Activated CD4-positive, alpha-beta memory T cell treated with anti-CD3 and anti-CD28 coated beads for 36 hours (primary cell): ENCODE data around the gene GNAQ. TPM values are rescaled to one million over a fixed set of nuclear protein-coding genes. Genes with fewer than 3 reads are reported as not detected.

Experiments used
- CTCF ChIA-PET: fragments of 350-600 bp; sonication (Branson Sonifier 250); formaldehyde crosslinking; loops from one replicate; lab custom pipeline; 2021; ENCODE audit warnings: antibody characterized with exemption, inconsistent platforms; lab: Charles Lee
- POLR2A ChIA-PET: fragments of 350-600 bp; sonication (Branson Sonifier 250); formaldehyde crosslinking; loops from one replicate; lab custom pipeline; 2021; ENCODE audit warnings: antibody characterized with exemption; lab: Charles Lee
- DNase-seq: peaks from one replicate; pipeline ENCODE4 v3.0.0-alpha.2; 2020
- H3K27ac Mint-ChIP-seq: one replicate; pipeline ENCODE4 v1.8.0; 2021; ENCODE audit warnings: mixed read lengths
- H3K27me3 Mint-ChIP-seq: one replicate; pipeline ENCODE4 v1.8.0; 2021; ENCODE audit warnings: mixed read lengths
- H3K36me3 Mint-ChIP-seq: one replicate; pipeline ENCODE4 v1.8.0; 2021; ENCODE audit warnings: mixed read lengths
- H3K4me1 Mint-ChIP-seq: one replicate; pipeline ENCODE4 v1.8.0; 2021; ENCODE audit warnings: low read depth, mixed read lengths
- H3K4me3 Mint-ChIP-seq: one replicate; pipeline ENCODE4 v1.8.0; 2021; ENCODE audit warnings: mild to moderate bottlenecking, mixed read lengths
- H3K9me3 Mint-ChIP-seq: one replicate; pipeline ENCODE4 v1.8.0; 2021; ENCODE audit warnings: mixed read lengths
- intact Hi-C: fragments of 100-400 bp; cut with micrococcal nuclease; formaldehyde crosslinking; loops from one replicate; pipeline ENCODE4 v1.15.1; 2023
- total RNA-seq, 2 experiments: library from RNA; stranded (reverse); gene quantifications; one replicate each; pipeline ENCODE4 v1.2.3, GENCODE V29; 2021

The GNAQ gene
- total RNA-seq, 2 experiments from 2014 or later, result 25.9 to 26.1 TPM

DNA sequence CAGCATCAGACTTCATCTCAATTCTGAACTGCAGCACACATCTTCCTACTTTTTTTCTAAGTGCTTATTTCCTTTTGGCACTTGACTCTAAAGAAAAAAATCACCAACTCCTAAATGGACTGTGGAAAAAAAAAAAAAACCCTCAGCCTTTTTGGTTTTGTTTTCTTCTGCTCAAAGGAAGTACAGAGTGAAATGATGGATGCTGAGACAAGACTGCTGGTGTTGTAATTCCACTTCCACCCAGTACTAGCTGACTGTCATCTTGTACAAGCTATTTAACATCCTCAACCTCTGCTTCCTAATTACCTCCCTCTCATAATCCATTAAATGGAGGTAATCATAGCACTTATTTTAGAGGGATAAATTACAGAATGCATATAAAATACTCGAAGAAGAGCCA, 212.0 kb downstream of the GNAQ start:
- Mint-ChIP-seq H3K9me3 (no peaks in the 10 kb centered on the region), H3K4me1 (peaks cover 34% of the 10 kb centered on the region), H3K36me3 (peaks cover 7% of the 10 kb centered on the region), H3K27me3 (no peaks in the 10 kb centered on the region), H3K4me3 (no peak overlapping the region), H3K27ac (no peak overlapping the region)
- DNase-seq, result no peak
- CTCF ChIA-PET, result interaction anchor here (1.0 to 1.3 kb wide), 3 partner anchors 10 to 363 kb away, joined by 3 to 4 read pairs (median 4); no protein-coding TSS in a partner anchor
- intact Hi-C loops, result loop anchor here (1.0 to 5.0 kb wide), 4 partner anchors 12 to 313 kb away; no protein-coding TSS in a partner anchor
- POLR2A ChIA-PET, result interaction anchor here (0.6 kb wide), 1 partner anchor 197 kb away, joined by 3 read pairs; no protein-coding TSS in a partner anchor

DNA sequence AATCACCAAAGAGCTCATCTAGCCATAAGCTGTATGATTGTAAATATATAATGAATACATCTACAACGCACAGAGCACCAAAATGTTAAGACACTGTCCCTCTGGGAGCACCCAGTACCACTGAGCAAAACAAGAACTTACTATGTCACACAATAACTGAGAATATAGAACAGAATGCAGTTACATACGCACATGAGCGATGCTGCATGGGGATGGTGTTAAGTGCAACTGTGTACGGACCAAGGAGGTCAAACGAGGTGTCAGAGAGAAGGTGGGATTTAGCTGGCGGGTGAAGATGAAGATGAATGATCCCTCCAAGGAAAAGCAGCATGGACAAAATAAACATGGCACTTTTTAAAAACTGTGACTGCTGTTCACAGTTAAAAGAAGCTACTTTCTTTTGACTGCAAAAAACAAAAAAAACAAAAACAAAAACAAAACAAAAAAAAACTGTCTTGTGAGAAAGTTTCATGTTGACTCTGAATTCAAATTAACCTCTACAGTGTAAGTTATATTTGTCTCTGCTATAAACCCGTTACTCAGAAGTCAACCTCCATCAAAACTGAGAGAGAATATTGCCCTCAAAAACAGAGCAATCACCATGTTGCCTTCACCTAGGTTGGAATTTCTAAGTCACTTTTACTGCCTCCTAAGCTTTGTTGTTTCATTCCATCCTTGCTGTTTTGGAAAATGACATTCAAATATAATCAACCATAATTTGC, 213.9 kb downstream of the GNAQ start:
- Mint-ChIP-seq H3K9me3 (no peaks in the 10 kb centered on the region), H3K4me3 (no peak overlapping the region), H3K27ac (peak overlapping the region; percentile 38), H3K27me3 (no peaks in the 10 kb centered on the region), H3K36me3 (peaks cover 8% of the 10 kb centered on the region), H3K4me1 (peaks cover 35% of the 10 kb centered on the region)
- intact Hi-C loops, result loop anchor here (2.0 to 5.0 kb wide), 2 partner anchors 51 to 90 kb away; no protein-coding TSS in a partner anchor
- DNase-seq, result no peak
- CTCF ChIA-PET, result interaction anchor here (0.7 to 1.1 kb wide), 3 partner anchors 19 to 362 kb away, joined by 3 read pairs; no protein-coding TSS in a partner anchor
- POLR2A ChIA-PET, result interaction anchor here (1.3 kb wide), 1 partner anchor 24 kb away, joined by 3 read pairs; no protein-coding TSS in a partner anchor

DNA sequence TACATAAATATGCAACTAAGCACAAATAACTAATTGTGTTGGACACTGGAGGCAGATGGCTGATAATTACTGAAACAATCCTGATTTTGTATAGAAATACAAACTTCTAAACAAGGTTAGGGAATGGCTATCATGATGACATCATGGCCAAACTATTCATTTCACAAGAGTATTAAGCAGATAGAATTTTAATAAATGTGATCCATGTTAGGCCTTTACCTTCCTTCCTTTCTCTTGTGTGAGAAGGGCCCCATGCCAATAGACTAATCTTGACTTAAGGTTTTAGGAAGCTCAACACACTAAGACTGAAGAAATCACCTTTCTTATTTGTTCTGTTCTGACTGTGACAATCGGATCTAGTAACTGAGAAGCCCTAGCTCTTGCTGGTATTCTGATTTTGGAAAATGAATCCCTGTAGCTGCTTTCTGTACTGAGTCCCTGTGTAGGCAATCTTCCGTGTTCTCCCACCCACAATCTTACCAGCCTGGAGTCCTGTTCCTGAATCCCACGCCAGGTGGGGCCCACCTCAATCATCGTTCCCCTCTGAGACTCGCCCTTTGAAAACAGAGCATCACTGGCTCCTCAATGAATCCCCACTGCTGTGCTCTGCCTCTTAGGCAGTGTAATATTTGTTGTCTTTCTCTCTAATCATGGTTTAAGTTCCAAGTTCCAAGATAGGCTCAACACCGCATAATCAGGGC, 214.8 kb downstream of the GNAQ start:
- Mint-ChIP-seq H3K9me3 (no peaks in the 10 kb centered on the region), H3K27ac (no peak overlapping the region), H3K27me3 (no peaks in the 10 kb centered on the region), H3K4me3 (no peak overlapping the region), H3K4me1 (peaks cover 35% of the 10 kb centered on the region), H3K36me3 (peaks cover 8% of the 10 kb centered on the region)
- ChIA-PET CTCF (interaction anchor here (0.8 kb wide), 1 partner anchor 361 kb away, joined by 3 read pairs; no protein-coding TSS in a partner anchor), POLR2A (interaction anchor here (1.3 kb wide), 1 partner anchor 23 kb away, joined by 3 read pairs; no protein-coding TSS in a partner anchor)
- no peak for DNase-seq
- intact Hi-C loops, result loop anchor here (5.0 kb wide), 1 partner anchor 89 kb away; no protein-coding TSS in a partner anchor

DNA sequence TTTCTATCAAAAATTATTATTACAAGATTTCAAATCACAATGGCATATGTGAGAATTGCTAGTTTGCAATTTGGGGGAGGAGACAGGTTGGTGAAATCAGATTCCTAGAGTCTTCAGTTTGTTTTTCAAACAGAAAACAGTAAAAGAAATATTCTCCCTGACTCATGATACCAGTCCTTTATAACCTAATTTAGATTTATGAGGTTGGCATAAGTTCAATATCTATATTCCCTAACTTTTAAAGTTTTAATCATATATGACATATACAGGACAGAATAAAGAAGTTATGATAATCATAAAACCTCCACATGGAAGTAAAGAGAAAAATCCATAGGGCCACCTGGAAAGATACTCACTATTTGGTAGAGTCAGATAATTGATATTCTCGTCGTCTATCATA, 216.4 kb downstream of the GNAQ start:
- intact Hi-C loops, result loop anchor here (5.0 kb wide), 1 partner anchor 88 kb away; no protein-coding TSS in a partner anchor
- no peak overlapping the region for H3K4me3 Mint-ChIP-seq
- POLR2A ChIA-PET, result no interaction called here

DNA sequence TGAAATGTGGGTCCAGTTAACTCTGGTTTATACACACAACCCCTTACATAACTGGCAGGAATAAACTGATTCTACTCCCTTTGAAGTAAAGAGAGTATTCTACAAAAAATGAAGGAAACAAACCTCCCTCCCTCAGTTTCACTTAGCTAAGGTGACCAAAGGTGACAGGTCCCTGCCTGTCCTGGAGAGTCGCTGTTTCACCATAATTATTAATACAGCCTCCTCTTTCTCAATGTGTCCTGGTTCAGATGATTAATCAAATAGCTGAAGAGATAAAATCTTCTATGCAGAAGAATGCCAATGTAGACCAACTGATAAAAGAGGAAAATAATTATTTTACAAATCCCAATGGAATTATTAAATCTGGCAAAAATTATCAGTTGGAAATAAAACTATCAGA, 219.8 kb downstream of the GNAQ start:
- CTCF ChIA-PET, result no interaction called here
- intact Hi-C loops, result no loop called here
- Mint-ChIP-seq H3K36me3 (peaks cover 23% of the 10 kb centered on the region), H3K27me3 (no peaks in the 10 kb centered on the region), H3K9me3 (no peaks in the 10 kb centered on the region), H3K4me1 (peaks cover 32% of the 10 kb centered on the region), H3K4me3 (no peak overlapping the region), H3K27ac (no peak overlapping the region)
- no peak for DNase-seq
- POLR2A ChIA-PET, result no interaction called here

More for the DNA sequence above, 216.4 kb downstream of the GNAQ start:
- Mint-ChIP-seq H3K27ac (no peak overlapping the region), H3K9me3 (no peaks in the 10 kb centered on the region), H3K27me3 (no peaks in the 10 kb centered on the region), H3K4me1 (peaks cover 25% of the 10 kb centered on the region), H3K36me3 (peaks cover 11% of the 10 kb centered on the region)
- CTCF ChIA-PET, result no interaction called here
- DNase-seq, result no peak

DNA sequence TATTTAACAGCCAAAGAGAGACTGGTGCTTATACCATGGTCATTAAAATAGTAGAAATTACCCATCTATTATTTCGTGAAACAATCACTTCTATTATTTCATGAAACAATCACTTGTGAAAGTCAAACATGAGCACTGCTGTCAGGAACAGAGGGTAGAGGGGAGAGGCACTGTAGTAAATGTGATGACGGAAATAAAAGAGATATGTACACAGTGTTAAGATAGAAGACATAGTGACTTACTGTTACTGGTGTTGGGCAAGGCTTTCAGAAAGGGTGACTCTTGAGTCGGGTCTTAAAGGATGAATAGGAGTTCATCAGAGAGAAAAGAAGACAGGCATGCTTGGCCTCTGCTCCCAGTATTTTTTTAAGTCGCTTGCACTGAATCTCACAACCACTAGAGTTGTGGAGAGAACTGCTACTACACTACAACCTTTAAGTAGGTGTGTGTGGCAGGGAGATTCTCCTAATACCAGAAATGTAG, 220.9 kb downstream of the GNAQ start:
- no peaks in the 10 kb centered on the region for H3K27me3 Mint-ChIP-seq
- no peak overlapping the region for H3K27ac Mint-ChIP-seq
- no peak overlapping the region for H3K4me3 Mint-ChIP-seq
- intact Hi-C loops, result no loop called here
- ChIA-PET POLR2A (no interaction called here), CTCF (interaction anchor here (0.7 to 0.8 kb wide), 2 partner anchors 9 to 355 kb away, joined by 3 read pairs; no protein-coding TSS in a partner anchor)
- DNase-seq, result no peak
- H3K36me3 Mint-ChIP-seq, result peaks cover 23% of the 10 kb centered on the region
- no peaks in the 10 kb centered on the region for H3K9me3 Mint-ChIP-seq
- peaks cover 40% of the 10 kb centered on the region for H3K4me1 Mint-ChIP-seq

DNA sequence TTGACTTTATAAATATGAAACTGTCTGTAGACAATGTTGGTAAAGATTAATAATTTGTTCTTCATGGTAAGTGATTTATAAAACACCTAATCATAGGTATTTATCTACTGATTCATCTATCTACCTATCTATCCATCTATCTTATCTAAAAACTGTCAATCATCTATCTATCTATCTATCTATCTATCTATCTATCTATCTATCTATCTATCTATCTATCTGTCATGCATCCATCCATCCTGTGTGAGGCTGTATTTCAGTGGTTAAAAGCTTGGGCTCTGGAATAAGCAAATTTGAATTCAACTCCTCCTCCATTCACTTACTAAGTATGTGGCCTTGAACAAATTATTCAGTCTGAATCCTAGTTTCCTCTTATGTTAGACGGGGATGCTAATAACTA, 221.6 kb downstream of the GNAQ start:
- H3K4me3 Mint-ChIP-seq, result no peak overlapping the region
- H3K27ac Mint-ChIP-seq, result no peak overlapping the region
- ChIA-PET POLR2A (no interaction called here), CTCF (interaction anchor here (0.8 kb wide), 1 partner anchor 354 kb away, joined by 3 read pairs; no protein-coding TSS in a partner anchor)
- H3K36me3 Mint-ChIP-seq, result peaks cover 21% of the 10 kb centered on the region
- peaks cover 40% of the 10 kb centered on the region for H3K4me1 Mint-ChIP-seq
- intact Hi-C loops, result no loop called here
- DNase-seq, result no peak
- H3K27me3 Mint-ChIP-seq, result no peaks in the 10 kb centered on the region
- no peaks in the 10 kb centered on the region for H3K9me3 Mint-ChIP-seq

DNA sequence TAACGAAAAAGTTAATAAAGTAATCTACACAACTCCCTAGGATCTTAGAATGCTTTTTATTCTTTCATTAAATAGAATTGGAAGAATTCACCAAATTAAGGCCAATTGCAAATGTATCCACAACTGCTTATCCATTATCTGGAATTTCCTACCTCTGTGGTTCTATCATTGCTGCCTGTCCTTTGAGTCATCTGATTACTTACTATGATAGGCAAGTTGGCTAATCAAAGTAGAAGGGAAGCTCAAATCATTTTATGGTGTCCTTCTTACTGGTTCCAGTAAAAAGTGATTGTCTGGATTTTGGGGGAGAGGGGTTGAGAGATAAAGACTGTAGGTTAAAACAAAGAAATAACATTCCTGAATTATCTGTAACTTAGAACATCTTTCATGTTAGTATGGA, 222.1 kb downstream of the GNAQ start:
- no peak for DNase-seq
- H3K4me1 Mint-ChIP-seq, result peaks cover 40% of the 10 kb centered on the region
- no peaks in the 10 kb centered on the region for H3K27me3 Mint-ChIP-seq
- no peak overlapping the region for H3K27ac Mint-ChIP-seq
- peaks cover 21% of the 10 kb centered on the region for H3K36me3 Mint-ChIP-seq
- intact Hi-C loops, result no loop called here
- H3K4me3 Mint-ChIP-seq, result no peak overlapping the region
- no peaks in the 10 kb centered on the region for H3K9me3 Mint-ChIP-seq
- CTCF ChIA-PET, result interaction anchor here (0.8 kb wide), 1 partner anchor 354 kb away, joined by 3 read pairs; no protein-coding TSS in a partner anchor
- POLR2A ChIA-PET, result no interaction called here

DNA sequence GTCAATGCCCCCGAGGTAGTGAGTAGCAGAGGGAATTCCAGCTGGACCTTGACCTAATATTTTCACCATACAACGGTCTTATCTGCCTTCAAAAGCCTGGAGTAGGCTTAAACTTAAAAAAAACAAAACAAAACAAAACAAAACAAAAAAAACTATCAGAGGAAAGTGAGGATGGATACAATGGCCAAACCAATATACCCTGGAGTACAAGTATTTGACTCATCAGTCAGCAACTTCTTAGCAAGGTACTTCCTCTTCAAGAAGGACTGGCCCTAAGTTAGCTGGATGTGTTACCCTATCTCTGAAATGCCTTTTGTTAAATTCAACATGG, 222.9 kb downstream of the GNAQ start:
- no peak overlapping the region for H3K4me3 Mint-ChIP-seq

DNA sequence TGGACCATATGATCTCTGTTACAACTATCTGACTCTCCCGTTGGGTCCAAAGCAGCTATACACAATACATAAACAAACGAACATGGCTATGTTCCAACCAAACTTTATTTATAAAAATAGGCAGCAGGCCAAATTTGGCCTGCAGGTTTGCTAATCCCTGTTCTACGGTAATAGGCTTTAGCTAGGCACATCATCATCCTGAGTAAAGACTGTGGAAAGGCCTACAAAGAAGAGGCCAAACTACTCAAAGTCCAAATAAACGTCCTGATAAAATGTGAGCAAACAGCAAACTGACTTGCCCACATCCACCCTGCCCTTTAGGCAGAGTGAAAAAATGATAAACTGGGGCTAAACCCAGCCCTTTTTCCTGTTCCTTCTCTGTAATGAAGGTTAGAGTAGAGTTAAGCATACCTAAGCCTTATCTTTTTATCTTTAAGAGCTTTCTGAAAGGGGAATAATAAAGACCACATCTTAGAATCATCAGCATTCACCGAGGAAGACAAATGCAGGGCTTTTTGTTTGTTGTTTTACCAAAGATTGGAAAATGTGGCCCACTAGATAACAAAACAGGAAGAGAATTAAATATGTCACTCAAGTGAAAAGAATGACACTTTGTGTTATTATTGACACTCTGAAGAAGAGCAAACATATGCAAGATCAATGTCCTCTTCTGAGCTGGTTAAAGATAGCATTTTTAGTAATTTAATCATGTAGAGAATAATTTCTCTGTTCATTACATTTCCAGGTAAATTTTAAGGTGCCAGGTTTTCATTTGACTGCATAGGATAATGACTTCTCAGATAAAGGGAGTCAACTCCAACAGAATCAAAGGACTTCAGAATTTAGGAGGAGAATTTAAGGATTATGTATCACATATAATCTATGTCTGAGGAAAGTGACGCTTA, 223.5 kb downstream of the GNAQ start:
- peaks cover 23% of the 10 kb centered on the region for H3K36me3 Mint-ChIP-seq
- H3K27ac Mint-ChIP-seq, result peak overlapping the region; percentile 26
- ChIA-PET CTCF (interaction anchor here (1.3 kb wide), 1 partner anchor 21 kb away, joined by 3 read pairs; no protein-coding TSS in a partner anchor), POLR2A (no interaction called here)
- H3K4me3 Mint-ChIP-seq, result no peak overlapping the region
- peaks cover 42% of the 10 kb centered on the region for H3K4me1 Mint-ChIP-seq
- H3K9me3 Mint-ChIP-seq, result no peaks in the 10 kb centered on the region
- intact Hi-C loops, result loop anchor here (1.0 kb wide), 1 partner anchor 12 kb away; no protein-coding TSS in a partner anchor
- DNase-seq, result no peak
- H3K27me3 Mint-ChIP-seq, result no peaks in the 10 kb centered on the region

More for the DNA sequence above, 222.9 kb downstream of the GNAQ start:
- peak overlapping the region; percentile 26 for H3K27ac Mint-ChIP-seq
- H3K27me3 Mint-ChIP-seq, result no peaks in the 10 kb centered on the region
- peaks cover 39% of the 10 kb centered on the region for H3K4me1 Mint-ChIP-seq
- H3K9me3 Mint-ChIP-seq, result no peaks in the 10 kb centered on the region
- CTCF ChIA-PET, result interaction anchor here (1.3 kb wide), 1 partner anchor 20 kb away, joined by 3 read pairs; no protein-coding TSS in a partner anchor
- intact Hi-C loops, result no loop called here
- DNase-seq, result no peak
- peaks cover 21% of the 10 kb centered on the region for H3K36me3 Mint-ChIP-seq
- POLR2A ChIA-PET, result no interaction called here

DNA sequence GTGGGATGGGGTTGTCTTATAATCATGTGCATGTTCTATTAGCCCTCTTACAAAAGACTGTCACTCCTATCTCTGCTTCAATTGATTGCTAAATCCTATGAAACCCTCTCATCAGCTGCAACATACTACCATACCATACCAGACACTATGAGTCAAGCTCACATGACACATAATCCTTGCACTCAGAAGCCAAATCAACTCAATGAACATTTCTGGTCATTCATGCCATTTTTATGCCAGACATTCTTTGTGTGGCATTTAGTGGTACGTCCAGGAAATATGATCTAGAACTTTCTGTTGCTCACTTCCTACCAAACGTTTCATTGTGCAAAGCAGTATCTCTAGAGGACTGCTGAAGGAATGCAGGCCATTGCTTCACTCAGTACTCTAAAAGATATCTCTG, 224.3 kb downstream of the GNAQ start:
- ChIA-PET CTCF (interaction anchor here (1.3 kb wide), 1 partner anchor 22 kb away, joined by 3 read pairs; no protein-coding TSS in a partner anchor), POLR2A (no interaction called here)
- H3K4me3 Mint-ChIP-seq, result no peak overlapping the region
- peaks cover 42% of the 10 kb centered on the region for H3K4me1 Mint-ChIP-seq
- no peaks in the 10 kb centered on the region for H3K9me3 Mint-ChIP-seq
- peak overlapping the region; percentile 36 for H3K27ac Mint-ChIP-seq
- H3K27me3 Mint-ChIP-seq, result no peaks in the 10 kb centered on the region
- peaks cover 23% of the 10 kb centered on the region for H3K36me3 Mint-ChIP-seq
- intact Hi-C loops, result loop anchor here (1.0 kb wide), 1 partner anchor 13 kb away; no protein-coding TSS in a partner anchor
- no peak for DNase-seq
